ENCODE measurements around the gene IFNL2.
"Not testable (repeated sequence)": the region's sequence is repeated elsewhere in the genome, so short reads cannot be mapped to it uniquely, and the experiment has no call there.

IFNL2 gene

DNA sequence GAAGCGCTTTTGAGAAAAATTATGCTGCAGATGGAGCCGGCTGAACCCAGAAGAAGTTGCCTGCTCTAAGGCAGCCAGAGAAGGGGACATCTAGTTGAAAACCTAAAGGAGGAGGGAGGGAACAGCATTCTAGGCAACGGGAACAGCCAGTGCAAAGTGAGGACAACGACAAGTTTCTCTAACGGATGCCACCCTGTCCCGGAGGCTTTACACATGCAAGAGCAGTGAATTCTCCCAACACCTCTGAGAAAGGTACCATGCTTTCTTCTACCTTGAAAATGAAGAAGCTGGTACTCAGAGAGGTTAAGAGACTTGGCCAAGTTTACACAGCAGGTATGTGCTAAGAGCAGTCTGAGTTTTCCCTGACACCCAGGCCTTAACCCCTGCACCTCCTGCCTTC is 29.3 kb upstream of the IFNL2 start:
- H3K9ac ChIP-seq, result no peak overlapping the region
- no peak overlapping the region for H3K4me3 ChIP-seq (IDR thresholded peaks at IDR 0.05; ENCODE audit: insufficient read depth, low read depth, low read length)
- no peaks in the 10 kb centered on the region for H3K79me2 ChIP-seq (ENCODE audit: insufficient read depth, low read depth)
- H3K27ac ChIP-seq, result no peak overlapping the region
- H2AFZ ChIP-seq (ENCODE audit: low read depth), result no peak overlapping the region
- peaks cover 9% of the 10 kb centered on the region for H3K4me1 ChIP-seq (ENCODE audit: low read depth, poor library complexity, severe bottlenecking)
- TF ChIP-seq, protein P1, sequence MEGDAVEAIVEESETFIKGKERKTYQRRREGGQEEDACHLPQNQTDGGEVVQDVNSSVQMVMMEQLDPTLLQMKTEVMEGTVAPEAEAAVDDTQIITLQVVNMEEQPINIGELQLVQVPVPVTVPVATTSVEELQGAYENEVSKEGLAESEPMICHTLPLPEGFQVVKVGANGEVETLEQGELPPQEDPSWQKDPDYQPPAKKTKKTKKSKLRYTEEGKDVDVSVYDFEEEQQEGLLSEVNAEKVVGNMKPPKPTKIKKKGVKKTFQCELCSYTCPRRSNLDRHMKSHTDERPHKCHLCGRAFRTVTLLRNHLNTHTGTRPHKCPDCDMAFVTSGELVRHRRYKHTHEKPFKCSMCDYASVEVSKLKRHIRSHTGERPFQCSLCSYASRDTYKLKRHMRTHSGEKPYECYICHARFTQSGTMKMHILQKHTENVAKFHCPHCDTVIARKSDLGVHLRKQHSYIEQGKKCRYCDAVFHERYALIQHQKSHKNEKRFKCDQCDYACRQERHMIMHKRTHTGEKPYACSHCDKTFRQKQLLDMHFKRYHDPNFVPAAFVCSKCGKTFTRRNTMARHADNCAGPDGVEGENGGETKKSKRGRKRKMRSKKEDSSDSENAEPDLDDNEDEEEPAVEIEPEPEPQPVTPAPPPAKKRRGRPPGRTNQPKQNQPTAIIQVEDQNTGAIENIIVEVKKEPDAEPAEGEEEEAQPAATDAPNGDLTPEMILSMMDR (conservative IDR thresholded peaks at IDR 0.05; ENCODE audit: low read depth, low read length), result no peak
- no peaks in the 10 kb centered on the region for H3K36me3 ChIP-seq (ENCODE audit: insufficient read depth)
- H4K20me1 ChIP-seq (ENCODE audit: insufficient read depth), result no peaks in the 10 kb centered on the region
- no peaks in the 10 kb centered on the region for H3K27me3 ChIP-seq (ENCODE audit: insufficient read depth, low read depth)
- no peak overlapping the region for H3K4me2 ChIP-seq

DNA sequence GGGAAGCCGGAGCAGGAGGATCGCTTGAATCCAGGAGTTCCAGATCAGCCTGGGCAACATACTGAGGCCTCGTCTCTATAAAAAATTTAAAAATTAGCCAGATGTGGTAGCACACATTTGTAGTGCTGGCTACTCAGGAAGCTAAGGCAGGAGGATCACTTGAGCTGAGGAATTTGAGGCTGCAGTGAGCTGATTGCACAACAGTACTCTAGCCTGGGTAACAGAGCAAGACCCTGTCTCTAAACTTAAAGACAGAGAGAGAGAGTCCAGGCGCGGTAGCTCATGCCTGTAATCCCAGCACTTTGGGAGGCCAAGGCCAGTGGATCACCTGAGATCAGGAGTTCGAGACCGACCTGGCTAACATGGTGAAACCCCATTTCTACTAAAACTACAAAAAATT is 27.8 kb upstream of the IFNL2 start:
- H3K4me1 ChIP-seq (ENCODE audit: low read depth, poor library complexity, severe bottlenecking), result peaks cover 9% of the 10 kb centered on the region

DNA sequence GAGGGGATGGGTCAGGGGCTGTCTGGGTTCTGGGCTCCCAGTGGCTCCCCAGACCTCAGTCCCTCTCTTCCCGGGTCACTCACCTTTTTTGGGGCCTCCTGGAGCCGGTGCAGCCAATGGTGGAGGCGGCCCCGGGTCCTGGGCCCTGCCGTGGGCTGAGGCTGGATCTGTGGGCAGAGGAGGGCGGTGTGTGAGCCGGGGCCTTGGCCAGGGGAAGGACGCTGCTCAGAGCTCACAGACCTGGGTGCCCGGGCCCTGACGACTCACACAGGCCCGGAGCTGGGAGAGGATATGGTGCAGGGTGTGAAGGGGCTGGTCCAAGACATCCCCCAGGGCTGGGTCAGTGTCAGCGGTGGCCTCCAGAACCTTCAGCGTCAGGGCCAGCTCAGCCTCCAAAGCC is 24.5 kb upstream of the IFNL2 start:
- H2AFZ ChIP-seq (ENCODE audit: low read depth); H3K4me3 ChIP-seq (IDR thresholded peaks at IDR 0.05; ENCODE audit: insufficient read depth, low read depth, low read length); H3K79me2 ChIP-seq (ENCODE audit: insufficient read depth, low read depth); H3K4me2 ChIP-seq; H3K4me1 ChIP-seq (ENCODE audit: low read depth, poor library complexity, severe bottlenecking); H4K20me1 ChIP-seq (ENCODE audit: insufficient read depth); H3K27ac ChIP-seq; H3K36me3 ChIP-seq (ENCODE audit: insufficient read depth); H3K27me3 ChIP-seq (ENCODE audit: insufficient read depth, low read depth); H3K9ac ChIP-seq: not testable (repeated sequence)

More for the DNA sequence above, 27.8 kb upstream of the IFNL2 start:
- H3K27me3 ChIP-seq (ENCODE audit: insufficient read depth, low read depth), result no peaks in the 10 kb centered on the region
- no peak overlapping the region for H3K4me3 ChIP-seq (IDR thresholded peaks at IDR 0.05; ENCODE audit: insufficient read depth, low read depth, low read length)
- H2AFZ ChIP-seq (ENCODE audit: low read depth), result no peak overlapping the region
- TF ChIP-seq, protein P1 (conservative IDR thresholded peaks at IDR 0.05; ENCODE audit: low read depth, low read length), result no peak
- H4K20me1 ChIP-seq (ENCODE audit: insufficient read depth), result no peaks in the 10 kb centered on the region
- no peak overlapping the region for H3K9ac ChIP-seq
- no peaks in the 10 kb centered on the region for H3K36me3 ChIP-seq (ENCODE audit: insufficient read depth)
- no peak overlapping the region for H3K27ac ChIP-seq
- H3K79me2 ChIP-seq (ENCODE audit: insufficient read depth, low read depth), result no peaks in the 10 kb centered on the region
- no peak overlapping the region for H3K4me2 ChIP-seq

DNA sequence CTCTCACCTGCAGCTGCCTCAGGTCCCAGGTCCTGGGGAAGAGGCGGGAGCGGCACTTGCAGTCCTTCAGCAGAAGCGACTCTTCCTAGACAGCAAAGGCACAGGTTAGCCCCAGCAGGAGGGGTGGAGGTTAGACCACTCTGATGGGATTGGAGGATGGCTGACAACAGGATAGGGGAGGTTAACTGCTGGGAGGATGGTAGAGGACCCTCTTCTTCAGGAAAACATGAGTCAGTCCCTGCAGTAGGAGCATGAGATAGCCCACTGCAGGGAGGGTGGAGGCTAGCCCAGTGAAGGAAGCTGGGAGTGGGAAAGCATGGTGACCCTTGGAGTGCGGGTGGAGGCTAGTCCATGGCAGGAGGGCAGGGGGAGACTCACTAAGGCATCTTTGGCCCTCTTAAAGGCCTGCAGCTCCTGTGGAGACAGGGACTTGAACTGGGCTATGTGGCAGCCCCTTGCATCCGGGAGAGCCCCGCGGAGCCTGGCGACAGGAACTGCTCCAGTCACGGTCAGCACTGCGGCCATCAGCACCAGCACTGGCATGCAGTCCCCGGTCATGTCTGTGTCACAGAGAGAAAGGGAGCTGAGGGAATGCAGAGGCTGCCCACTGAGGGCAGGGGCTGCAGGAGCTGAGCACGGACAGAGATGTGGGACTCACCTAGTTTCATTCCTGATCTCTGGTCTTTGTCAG is 23.6 kb upstream of the IFNL2 start, which contains the start of gene IFNL3:
Gene IFNL3 (minus strand): TSS at position 597 of the 691 bp plus-strand sequence. CDS start 39 bp downstream, at position 558.
- not testable (repeated sequence) for H3K4me3 ChIP-seq (IDR thresholded peaks at IDR 0.05; ENCODE audit: insufficient read depth, low read depth, low read length); H3K9ac ChIP-seq; H4K20me1 ChIP-seq (ENCODE audit: insufficient read depth); H3K4me1 ChIP-seq (ENCODE audit: low read depth, poor library complexity, severe bottlenecking); H2AFZ ChIP-seq (ENCODE audit: low read depth); H3K79me2 ChIP-seq (ENCODE audit: insufficient read depth, low read depth); H3K4me2 ChIP-seq; H3K27ac ChIP-seq; H3K27me3 ChIP-seq (ENCODE audit: insufficient read depth, low read depth); H3K36me3 ChIP-seq (ENCODE audit: insufficient read depth)

DNA sequence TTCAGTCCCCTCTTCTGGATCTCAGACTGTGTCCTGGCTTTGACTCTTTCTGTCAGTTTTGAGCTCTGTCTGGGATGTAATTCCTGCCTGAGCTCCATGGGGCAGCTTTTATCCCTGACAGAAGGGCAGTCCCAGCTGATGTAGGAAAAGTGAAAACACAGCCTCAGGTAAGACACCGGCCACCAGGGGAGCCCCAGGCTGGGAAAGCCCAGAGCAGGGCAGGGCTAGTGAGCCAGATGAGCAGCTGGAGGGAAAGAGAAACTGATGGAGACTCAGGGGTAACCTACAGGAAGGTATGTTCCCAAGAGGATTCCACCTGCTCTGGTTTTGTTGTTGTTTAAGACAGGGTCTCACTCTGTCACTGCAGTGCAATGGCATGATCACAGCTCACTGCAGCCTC is 23.0 kb upstream of the IFNL2 start:
- not testable (repeated sequence) for H4K20me1 ChIP-seq (ENCODE audit: insufficient read depth); H3K27ac ChIP-seq; H3K27me3 ChIP-seq (ENCODE audit: insufficient read depth, low read depth); H3K36me3 ChIP-seq (ENCODE audit: insufficient read depth); H3K4me1 ChIP-seq (ENCODE audit: low read depth, poor library complexity, severe bottlenecking); H3K4me3 ChIP-seq (IDR thresholded peaks at IDR 0.05; ENCODE audit: insufficient read depth, low read depth, low read length); H3K9ac ChIP-seq; H2AFZ ChIP-seq (ENCODE audit: low read depth); H3K79me2 ChIP-seq (ENCODE audit: insufficient read depth, low read depth); H3K4me2 ChIP-seq
